NCI-H69 (cell line): ENCODE measurements around the gene SPACA4.

ENCODE experiments used
- DNase-seq: peaks from one replicate; lab custom pipeline; 2025; lab: John Stamatoyannopoulos, UW

SPACA4 gene

GRCh38 chr19:48634424-48635262 lies 28.1 kb downstream of the SPACA4 start:
- DNase-seq = peak; percentile 99

- DNase-seq = peak; percentile 89
These were observed 28.9 kb downstream of the SPACA4 start for GRCh38 chr19:48635263-48635965.

GRCh38 chr19:48635966-48636858 lies 29.7 kb downstream of the SPACA4 start:
- DNase-seq = peak; percentile 64

DNA sequence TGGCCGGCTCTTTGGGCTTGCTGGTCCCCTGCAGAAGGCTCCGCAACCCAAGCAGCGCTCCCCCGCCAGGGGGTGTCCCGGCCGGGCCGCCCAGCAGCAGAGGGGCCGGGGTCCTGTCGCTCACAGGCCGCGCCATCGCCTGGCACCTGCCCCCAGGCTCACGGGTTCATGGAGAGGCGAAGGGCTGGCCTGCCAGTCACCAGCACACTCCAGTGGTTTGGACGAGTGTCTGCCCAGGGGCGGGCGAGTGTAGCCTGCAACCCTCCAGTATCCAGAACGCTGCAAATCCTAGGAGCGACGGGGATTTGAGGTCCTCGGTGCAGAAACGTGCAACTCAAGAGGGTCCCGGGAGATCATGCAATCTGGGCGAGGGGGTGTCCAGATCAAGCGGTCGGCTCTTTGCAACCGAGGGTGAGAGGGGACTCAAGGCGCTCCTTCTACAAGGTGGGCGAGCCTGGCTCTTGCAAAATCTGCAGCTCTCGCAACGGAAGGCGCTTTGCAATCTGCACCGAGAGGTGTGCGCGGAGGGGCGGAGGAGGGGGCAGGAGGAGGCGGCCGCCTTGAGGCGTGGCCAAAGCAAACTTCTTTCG lies 30.4 kb downstream of the SPACA4 start, which contains the start of gene DBP:
Gene DBP, minus strand, starts transcription at position 521 of the 590 bp plus-strand sequence. Its CDS starts 385 bp downstream, at position 136.
- DNase-seq = peak; percentile 83

DNA sequence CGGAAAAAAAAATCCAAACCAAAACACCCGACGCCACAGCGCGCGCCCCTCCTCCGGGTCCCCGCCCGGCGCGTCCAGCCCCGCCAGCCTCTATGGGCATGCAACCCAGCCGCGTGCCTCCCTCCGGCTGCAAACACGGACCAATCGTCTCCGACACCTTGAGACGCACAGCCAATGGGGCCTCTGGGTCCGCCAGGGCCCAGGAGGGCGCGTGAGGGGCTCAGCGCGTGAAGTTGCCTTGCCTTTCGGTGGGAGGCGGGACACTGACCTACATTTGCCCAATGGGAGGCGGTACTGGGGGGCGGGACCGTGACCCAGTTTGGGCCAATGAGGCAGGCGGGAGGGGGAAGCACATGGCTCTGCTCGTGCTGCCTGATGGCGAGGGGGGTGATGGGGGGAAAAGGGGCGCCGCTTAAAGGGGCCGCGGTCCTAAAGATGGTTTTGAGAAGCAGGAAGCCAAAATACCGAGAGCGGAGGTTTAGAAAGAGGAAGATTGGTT lies 31.0 kb downstream of the SPACA4 start:
- peak; percentile 100 for DNase-seq

DNA sequence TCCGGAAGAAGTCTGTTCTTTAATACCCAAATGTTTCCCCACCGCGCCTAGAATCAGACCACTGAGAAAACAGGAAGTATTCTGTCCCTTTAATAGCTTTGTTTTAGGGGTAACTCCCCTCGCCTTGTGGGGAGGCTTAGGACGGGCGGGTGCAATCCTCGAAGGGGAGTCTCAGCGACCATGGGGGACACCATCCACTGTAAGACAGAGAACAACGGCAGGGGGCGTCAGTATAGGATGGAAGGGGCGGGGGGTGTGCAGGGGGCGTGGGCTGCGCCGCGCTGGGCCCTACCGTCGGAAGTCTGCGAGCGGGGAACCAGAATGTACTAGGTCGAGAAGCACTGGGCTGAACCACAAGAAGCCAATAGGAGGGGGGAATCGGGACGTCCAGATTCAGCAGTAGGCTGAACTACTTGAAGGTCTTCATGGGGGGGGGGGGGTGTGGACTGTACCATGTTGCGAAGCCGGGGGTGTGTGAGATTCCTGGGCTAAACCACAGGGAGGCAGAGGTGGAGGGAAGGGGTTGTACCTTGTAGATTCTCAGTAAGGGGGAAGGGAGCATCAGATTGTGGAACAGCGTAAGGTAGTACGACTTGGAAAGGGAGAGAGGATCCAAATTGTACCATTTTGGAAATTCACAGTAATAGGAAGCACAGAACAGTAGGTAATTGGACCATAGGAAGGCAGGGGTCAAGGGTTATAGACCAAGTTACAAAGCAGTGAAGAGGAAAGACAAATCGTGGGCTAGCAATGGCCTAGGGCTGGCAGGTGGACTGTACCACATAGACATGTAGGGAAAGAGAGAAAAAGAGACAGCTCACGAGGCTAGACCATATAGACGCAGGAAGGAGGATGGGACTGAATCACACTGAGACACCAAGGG lies 31.6 kb downstream of the SPACA4 start:
- peak; percentile 94 for DNase-seq

GRCh38 chr19:48638831-48639381 lies 32.4 kb downstream of the SPACA4 start:
- DNase-seq = no peak

DNA sequence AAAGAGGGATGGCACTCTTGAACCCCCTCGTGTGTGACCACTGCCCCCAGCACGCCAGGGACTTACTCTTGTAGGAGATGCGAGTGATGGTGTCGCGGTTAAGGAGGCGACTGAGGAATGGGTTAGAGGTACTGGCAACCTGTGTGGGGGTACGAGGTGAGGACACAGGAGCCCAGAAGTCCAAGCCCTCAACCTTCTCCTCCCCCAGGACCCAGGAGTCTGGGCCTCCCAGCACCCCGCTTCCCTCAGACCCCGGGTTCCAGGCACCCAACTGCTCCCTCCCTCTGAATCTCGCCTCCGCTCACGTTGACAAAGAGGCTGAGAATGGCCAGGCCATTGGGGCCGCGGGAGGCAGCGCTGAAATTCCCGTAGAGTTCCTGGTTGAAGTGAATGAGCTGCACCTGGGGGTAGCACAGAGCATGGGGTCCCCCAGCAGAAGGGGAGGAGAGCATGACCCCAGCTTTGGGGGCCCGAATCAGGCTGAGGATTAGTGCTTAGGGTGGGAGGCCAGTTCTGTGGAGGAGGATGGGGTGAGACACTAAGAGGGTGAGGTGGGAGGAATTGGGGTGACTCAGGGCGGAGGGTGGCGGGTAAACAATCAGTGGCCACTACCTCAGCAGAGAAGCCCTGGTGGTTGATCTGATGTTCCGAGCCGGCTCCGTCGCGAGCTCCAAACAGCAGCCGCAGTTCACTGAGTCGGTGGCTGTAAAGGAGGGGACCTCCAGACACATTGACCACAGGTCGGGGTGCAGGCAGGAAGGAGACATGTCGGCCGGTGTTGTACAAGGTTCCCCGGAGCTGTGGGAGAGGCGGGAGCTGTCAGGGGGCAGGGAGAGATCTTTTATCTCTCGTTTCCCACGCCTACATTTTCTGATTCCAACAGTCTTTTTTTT lies 33.2 kb downstream of the SPACA4 start:
- no peak for DNase-seq

- no peak for DNase-seq
These were observed 35.3 kb downstream of the SPACA4 start for GRCh38 chr19:48641850-48642249.

GRCh38 chr19:48642862-48643261 lies 36.3 kb downstream of the SPACA4 start:
- no peak for DNase-seq

- no peak for DNase-seq
These were observed 37.8 kb downstream of the SPACA4 start for GRCh38 chr19:48644355-48644754.

- peak; percentile 85 for DNase-seq
These were observed 38.5 kb downstream of the SPACA4 start for GRCh38 chr19:48644839-48645619.

- DNase-seq = no peak
These were observed 39.1 kb downstream of the SPACA4 start for GRCh38 chr19:48645620-48646000.

- peak; percentile 95 for DNase-seq
These were observed 39.6 kb downstream of the SPACA4 start, which contains the start of gene CA11 for GRCh38 chr19:48646001-48646721. CA11 (minus strand) TSS chr19:48646187; CDS start chr19:48645632, 555 bp downstream.

DNA sequence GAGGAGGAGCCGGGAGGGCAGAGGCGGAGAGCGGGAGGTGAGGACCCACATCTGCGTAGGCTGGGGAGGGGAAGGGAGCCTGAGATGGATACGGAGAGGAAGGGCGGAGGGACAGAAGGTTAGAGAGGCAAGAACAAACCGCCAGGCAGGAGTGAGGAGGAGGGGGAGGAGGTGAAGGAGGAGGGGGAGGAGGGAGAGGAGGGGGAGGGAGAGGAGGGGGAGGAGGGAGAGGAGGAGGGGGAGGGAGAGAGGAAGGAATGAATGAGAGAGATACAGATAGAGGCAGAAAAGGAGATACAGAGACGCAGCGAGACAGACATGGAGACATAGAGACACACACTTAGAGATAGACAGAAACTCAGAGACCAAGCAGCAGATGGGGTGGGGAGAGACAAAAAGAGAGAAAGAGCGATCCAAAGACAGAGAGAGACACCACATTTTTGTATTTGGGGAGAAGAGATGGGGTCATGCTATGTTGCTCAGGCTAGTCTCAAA lies 40.2 kb downstream of the SPACA4 start:
- peak; percentile 97 for DNase-seq

- no peak for DNase-seq
These were observed 41.6 kb downstream of the SPACA4 start for GRCh38 chr19:48648134-48648533.

GRCh38 chr19:48650974-48651682 lies 44.6 kb downstream of the SPACA4 start:
- no peak for DNase-seq
